GM19238 (cell line): ENCODE data around the gene PRRT1B.
A peak's percentile ranks its signal among the peaks of the same experiment; 100 is the strongest.
"Not testable (repeated sequence)": the region's sequence is repeated elsewhere in the genome, so short reads cannot be mapped to it uniquely, and the experiment has no call there.

Source experiments
- DNase-seq: peaks from one replicate; pipeline ENCODE4 v3.0.0; 2011; ENCODE audit warnings: low spot score; ENCODE audit not compliant: insufficient read length

Gene PRRT1B

GRCh38 chr9:131545003-131545785 is at the start of gene PRRT1B:
PRRT1B (plus strand) TSS chr9:131545523; CDS start chr9:131545616, 93 bp downstream.
- no peak for DNase-seq

- DNase-seq = no peak
Observed at GRCh38 chr9:131495785-131496184, 49.5 kb upstream of the PRRT1B start.

- no peak for DNase-seq
Observed at GRCh38 chr9:131496844-131497405, 48.4 kb upstream of the PRRT1B start.

GRCh38 chr9:131499254-131499767 is 46.0 kb upstream of the PRRT1B start:
- DNase-seq = no peak

- DNase-seq = no peak
Observed at GRCh38 chr9:131500377-131500776, 44.9 kb upstream of the PRRT1B start.

- no peak for DNase-seq
Observed at GRCh38 chr9:131500939-131501541, 44.3 kb upstream of the PRRT1B start.

- DNase-seq = peak; percentile 98
Observed at GRCh38 chr9:131502781-131503625, 42.3 kb upstream of the PRRT1B start, which contains the start of gene POMT1. POMT1 (plus strand) TSS chr9:131502918; CDS start chr9:131504219, 1,301 bp downstream.

GRCh38 chr9:131503626-131504465 is 41.5 kb upstream of the PRRT1B start:
- peak; percentile 46 for DNase-seq

GRCh38 chr9:131505012-131505411 is 40.3 kb upstream of the PRRT1B start:
- no peak for DNase-seq

- DNase-seq = no peak
Observed at GRCh38 chr9:131511416-131511815, 33.9 kb upstream of the PRRT1B start.

GRCh38 chr9:131511880-131512279 is 33.4 kb upstream of the PRRT1B start:
- no peak for DNase-seq

GRCh38 chr9:131513177-131513576 is 32.1 kb upstream of the PRRT1B start:
- no peak for DNase-seq

GRCh38 chr9:131515559-131516031 is 29.7 kb upstream of the PRRT1B start:
- DNase-seq = not testable (repeated sequence)

GRCh38 chr9:131516100-131516499 is 29.2 kb upstream of the PRRT1B start:
- DNase-seq = no peak

- DNase-seq = no peak
Observed at GRCh38 chr9:131516930-131517329, 28.4 kb upstream of the PRRT1B start.

GRCh38 chr9:131517761-131518190 is 27.5 kb upstream of the PRRT1B start:
- no peak for DNase-seq

- no peak for DNase-seq
Observed at GRCh38 chr9:131518553-131518952, 26.8 kb upstream of the PRRT1B start.

GRCh38 chr9:131520503-131520902 is 24.8 kb upstream of the PRRT1B start:
- no peak for DNase-seq

- DNase-seq = no peak
Observed at GRCh38 chr9:131521203-131521602, 24.1 kb upstream of the PRRT1B start.

- DNase-seq = no peak
Observed at GRCh38 chr9:131521822-131522221, 23.5 kb upstream of the PRRT1B start.
